ENCODE measurements around the gene ABLIM3. TPM values are rescaled to one million over a fixed set of nuclear protein-coding genes. Genes with fewer than 3 reads are reported as not detected.
A peak's percentile ranks its signal among the peaks of the same experiment; 100 is the strongest.

ABLIM3 gene
- total RNA-seq: 10 to 100 TPM in 7 of 9 donors, 1 to 10 TPM in 2; 1.6 to 27.6 (median 16.8) TPM
- polyA plus RNA-seq: 10 to 100 TPM in 2 of 3 donors, 1 to 10 TPM in 1; 8.8 to 10.8 (median 10.4) TPM
- long read RNA-seq, donor 1: 0 reads
- long read RNA-seq, donor 2: 0 reads
- long read RNA-seq, donor 3: 0 reads
- long read RNA-seq, donor 4, partial matches to known transcripts: 0 of 1 reads
- long read RNA-seq, donor 4, other reads (novel, unspliced or antisense): 1 of 1 reads
- long read RNA-seq, donor 5, partial matches to known transcripts: 4 of 5 reads
- long read RNA-seq, donor 5, other reads (novel, unspliced or antisense): 1 of 5 reads
- long read RNA-seq, donor 6, partial matches to known transcripts: 0 of 3 reads
- long read RNA-seq, donor 6, other reads (novel, unspliced or antisense): 3 of 3 reads
- long read RNA-seq, donor 7: 0 reads
- long read RNA-seq, donor 8: 0 reads
- long read RNA-seq, donor 9: 0 reads
- long read RNA-seq, donor 10: 0 reads

- 6 to 10% (median 8%) methylated on average over 21 to 54 of the region's 54 CpGs for WGBS, 4 donors
- TF ChIP-seq POLR2A (IDR thresholded peaks at IDR 0.05): no peak
- TF ChIP-seq, protein P1, sequence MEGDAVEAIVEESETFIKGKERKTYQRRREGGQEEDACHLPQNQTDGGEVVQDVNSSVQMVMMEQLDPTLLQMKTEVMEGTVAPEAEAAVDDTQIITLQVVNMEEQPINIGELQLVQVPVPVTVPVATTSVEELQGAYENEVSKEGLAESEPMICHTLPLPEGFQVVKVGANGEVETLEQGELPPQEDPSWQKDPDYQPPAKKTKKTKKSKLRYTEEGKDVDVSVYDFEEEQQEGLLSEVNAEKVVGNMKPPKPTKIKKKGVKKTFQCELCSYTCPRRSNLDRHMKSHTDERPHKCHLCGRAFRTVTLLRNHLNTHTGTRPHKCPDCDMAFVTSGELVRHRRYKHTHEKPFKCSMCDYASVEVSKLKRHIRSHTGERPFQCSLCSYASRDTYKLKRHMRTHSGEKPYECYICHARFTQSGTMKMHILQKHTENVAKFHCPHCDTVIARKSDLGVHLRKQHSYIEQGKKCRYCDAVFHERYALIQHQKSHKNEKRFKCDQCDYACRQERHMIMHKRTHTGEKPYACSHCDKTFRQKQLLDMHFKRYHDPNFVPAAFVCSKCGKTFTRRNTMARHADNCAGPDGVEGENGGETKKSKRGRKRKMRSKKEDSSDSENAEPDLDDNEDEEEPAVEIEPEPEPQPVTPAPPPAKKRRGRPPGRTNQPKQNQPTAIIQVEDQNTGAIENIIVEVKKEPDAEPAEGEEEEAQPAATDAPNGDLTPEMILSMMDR (IDR thresholded peaks at IDR 0.05): peak; percentile 56 to 95 (median 81)
- no peaks in the 10 kb centered on the region for H3K36me3 ChIP-seq (replicated peaks in 1 of 2)
- peak within 1 kb of the TSS in 3 of 4 donors; percentile 29 to 84 (median 81) for H3K4me3 ChIP-seq
- intact Hi-C loops (cut with DNase I): loop anchor here (5.0 kb wide), 1 partner anchor 91 kb away; no protein-coding TSS in a partner anchor
- H3K4me1 ChIP-seq (replicated peaks in 1 of 2): peaks cover 20 to 27% of the 10 kb centered on the region in 2 donors
- peak within 1 kb of the TSS in 4 of 5 donors; percentile 31 to 85 (median 58) for H3K27ac ChIP-seq
- peak; percentile 41 to 86 (median 70) for DNase-seq
- H3K9me3 ChIP-seq (replicated peaks in 1 of 3): no peaks in the 10 kb centered on the region
- no peaks in the 10 kb centered on the region for H3K27me3 ChIP-seq
These were observed at the start of gene ABLIM3 for GRCh38 chr5:149141224-149141956. Gene ABLIM3 (plus strand): TSS chr5:149141493. CDS start chr5:149142096, 603 bp downstream.

DNA sequence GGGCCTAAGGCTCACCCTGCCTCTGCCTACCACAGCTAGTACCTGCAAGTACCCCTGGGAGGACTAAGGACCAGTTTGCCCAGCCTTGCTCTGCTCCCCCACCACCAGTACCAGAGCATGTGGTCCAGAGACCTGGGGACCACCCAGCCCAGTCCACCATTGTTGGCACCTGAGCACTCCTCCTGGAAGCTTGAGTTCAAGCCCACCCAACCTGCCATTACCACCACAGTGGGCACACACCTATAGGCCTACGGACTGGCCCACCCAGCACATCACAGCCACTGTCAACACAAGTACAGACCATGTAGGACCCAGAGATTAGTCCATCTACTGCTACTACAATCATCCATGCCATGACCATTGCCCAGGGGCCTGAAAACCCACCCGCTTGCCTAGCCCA, 47.7 kb upstream of the ABLIM3 start:
- intact Hi-C loops (cut with DNase I): no loop called here
- no peak overlapping the region for H3K27ac ChIP-seq
- H3K4me3 ChIP-seq: no peak overlapping the region

GRCh38 chr5:149094996-149095395, 46.3 kb upstream of the ABLIM3 start:
- Histone ChIP-seq H3K27me3 (no peaks in the 10 kb centered on the region), H3K4me1 (replicated peaks in 1 of 2) (no peaks in the 10 kb centered on the region), H3K36me3 (replicated peaks in 1 of 2) (no peaks in the 10 kb centered on the region), H3K9me3 (replicated peaks in 1 of 3) (no peaks in the 10 kb centered on the region), H3K4me3 (no peak overlapping the region), H3K27ac (no peak overlapping the region)
- no peak for DNase-seq
- 62 to 81% (median 70%) methylated on average over 2 of the region's 2 CpGs for WGBS, 4 donors
- intact Hi-C loops (cut with DNase I): no loop called here
- no peak for TF ChIP-seq POLR2A (IDR thresholded peaks at IDR 0.05)
- TF ChIP-seq, protein P1 (IDR thresholded peaks at IDR 0.05): no peak

More for the DNA sequence above, 47.7 kb upstream of the ABLIM3 start:
- no peak for TF ChIP-seq POLR2A (IDR thresholded peaks at IDR 0.05)
- TF ChIP-seq, protein P1 (IDR thresholded peaks at IDR 0.05): no peak
- H3K4me1 ChIP-seq (replicated peaks in 1 of 2): no peaks in the 10 kb centered on the region
- H3K36me3 ChIP-seq (replicated peaks in 1 of 2): no peaks in the 10 kb centered on the region
- no peaks in the 10 kb centered on the region for H3K27me3 ChIP-seq
- H3K9me3 ChIP-seq (replicated peaks in 1 of 3): no peaks in the 10 kb centered on the region
- WGBS, 4 donors: 29 to 67% (median 44%) methylated on average over 1 to 2 of the region's 2 CpGs
- DNase-seq: no peak

GRCh38 chr5:149099920-149100319, 41.4 kb upstream of the ABLIM3 start:
- DNase-seq: no peak
- peaks cover 0 to 5% (median 0%) of the 10 kb centered on the region in 3 donors for H3K9me3 ChIP-seq (replicated peaks in 1 of 3)
- no peak overlapping the region for H3K27ac ChIP-seq
- TF ChIP-seq, protein P1 (IDR thresholded peaks at IDR 0.05): no peak
- no peak for TF ChIP-seq POLR2A (IDR thresholded peaks at IDR 0.05)
- no peaks in the 10 kb centered on the region for H3K4me1 ChIP-seq (replicated peaks in 1 of 2)
- no peaks in the 10 kb centered on the region for H3K36me3 ChIP-seq (replicated peaks in 1 of 2)
- H3K27me3 ChIP-seq: no peaks in the 10 kb centered on the region
- intact Hi-C loops (cut with DNase I): no loop called here
- H3K4me3 ChIP-seq: no peak overlapping the region

Measured in adrenal gland (tissue), 19 donors.